Aorta (tissue), 5 donors: ENCODE results near the gene PML. TPM values are rescaled to one million over a fixed set of nuclear protein-coding genes. Genes with fewer than 3 reads are reported as not detected.
"Not testable (repeated sequence)": the region's sequence is repeated elsewhere in the genome, so short reads cannot be mapped to it uniquely, and the experiment has no call there.

Source experiments
- ATAC-seq: fragments of 200-7000 bp; cut with Tn5 transposase; one replicate; pipeline ENCODE4 v1.9.1; 2022; ENCODE audit warnings: moderate library complexity; ENCODE audit not compliant: low FRiP score
- DNase-seq, 2 donors: peaks; one replicate each; pipeline ENCODE4 v3.0.0-alpha.2; 2020
- H3K27ac ChIP-seq, 2 donors: one replicate each; pipeline ENCODE4 v1.5.1; 2013; ENCODE audit warnings: low read length in 2 of 2, mild to moderate bottlenecking in 2 of 2, moderate library complexity in 2 of 2, control low read depth in 1 of 2, inconsistent platforms in 1 of 2, low read depth in 1 of 2
- H3K27me3 ChIP-seq, 2 donors: one replicate each; pipeline ENCODE4 v1.6.1; 2013; ENCODE audit warnings: control low read depth in 1 of 2, low read length in 1 of 2, mild to moderate bottlenecking in 1 of 2, moderate library complexity in 1 of 2; ENCODE audit not compliant: insufficient read depth in 2 of 2, control insufficient read depth in 1 of 2
- H3K36me3 ChIP-seq, 2 donors: one replicate each; pipeline ENCODE4 v1.6.1; 2013; ENCODE audit warnings: control low read depth in 1 of 2, low read length in 1 of 2, mild to moderate bottlenecking in 1 of 2; ENCODE audit not compliant: insufficient read depth in 2 of 2, control insufficient read depth in 1 of 2
- H3K4me1 ChIP-seq, 2 donors: one replicate each; pipeline ENCODE4 v1.6.1; 2013; ENCODE audit warnings: low read length in 2 of 2, control low read depth in 1 of 2, mild to moderate bottlenecking in 1 of 2, moderate library complexity in 1 of 2; ENCODE audit not compliant: insufficient read depth in 2 of 2, control insufficient read depth in 1 of 2
- H3K4me3 ChIP-seq, 2 donors: one replicate each; pipeline ENCODE4 v1.5.1; 2013; ENCODE audit warnings: low read length in 2 of 2, control low read depth in 1 of 2, mild to moderate bottlenecking in 1 of 2
- H3K9me3 ChIP-seq: one replicate; pipeline ENCODE4 v1.6.1; 2013; ENCODE audit warnings: mild to moderate bottlenecking, low read length; ENCODE audit not compliant: control insufficient read depth
- WGBS, 2 donors: extraction: QIAGEN DNeasy Blood & Tissue Kit; methylation state at CpG; one replicate each; pipeline ENCODE4 v1.1.7; 2013; 5-methylcytosine and 5-hydroxymethylcytosine counted together
- intact Hi-C, 2 donors: fragments of 100-400 bp; cut with DNase I; formaldehyde crosslinking; loops; one replicate each; pipeline versions ENCODE4 v1.14.2 to v1.15.0; 2022
- polyA plus RNA-seq, 2 donors: library from polyadenylated mRNA; stranded (reverse); fragments of 200-250 nt; gene quantifications; one replicate each; pipeline ENCODE4 v1.2.3, GENCODE V29; 2013
- total RNA-seq, 2 donors: library from RNA; stranded (reverse); fragmentation: NEBNext Ultra II Directional; extraction: Animal tissue kit (Norgen Biotek cat#: 25700); gene quantifications; one replicate each; pipeline ENCODE4 v1.2.1, GENCODE V29; 2021
- donor health status: healthy with polysubstance abuse.
- donor health status: Bipolar disorder and iron deficiency.
- donor health status: DM: no; HTN: no; CAD: no.
- donor health status: DM: no; HTN: no; CAD: no.
- donor health status: DM: yes; HTN: yes; CAD: no.

PML gene
- total and polyA plus RNA-seq, 4 donors = 8.6 to 91.9 (median 59.1) TPM

DNA sequence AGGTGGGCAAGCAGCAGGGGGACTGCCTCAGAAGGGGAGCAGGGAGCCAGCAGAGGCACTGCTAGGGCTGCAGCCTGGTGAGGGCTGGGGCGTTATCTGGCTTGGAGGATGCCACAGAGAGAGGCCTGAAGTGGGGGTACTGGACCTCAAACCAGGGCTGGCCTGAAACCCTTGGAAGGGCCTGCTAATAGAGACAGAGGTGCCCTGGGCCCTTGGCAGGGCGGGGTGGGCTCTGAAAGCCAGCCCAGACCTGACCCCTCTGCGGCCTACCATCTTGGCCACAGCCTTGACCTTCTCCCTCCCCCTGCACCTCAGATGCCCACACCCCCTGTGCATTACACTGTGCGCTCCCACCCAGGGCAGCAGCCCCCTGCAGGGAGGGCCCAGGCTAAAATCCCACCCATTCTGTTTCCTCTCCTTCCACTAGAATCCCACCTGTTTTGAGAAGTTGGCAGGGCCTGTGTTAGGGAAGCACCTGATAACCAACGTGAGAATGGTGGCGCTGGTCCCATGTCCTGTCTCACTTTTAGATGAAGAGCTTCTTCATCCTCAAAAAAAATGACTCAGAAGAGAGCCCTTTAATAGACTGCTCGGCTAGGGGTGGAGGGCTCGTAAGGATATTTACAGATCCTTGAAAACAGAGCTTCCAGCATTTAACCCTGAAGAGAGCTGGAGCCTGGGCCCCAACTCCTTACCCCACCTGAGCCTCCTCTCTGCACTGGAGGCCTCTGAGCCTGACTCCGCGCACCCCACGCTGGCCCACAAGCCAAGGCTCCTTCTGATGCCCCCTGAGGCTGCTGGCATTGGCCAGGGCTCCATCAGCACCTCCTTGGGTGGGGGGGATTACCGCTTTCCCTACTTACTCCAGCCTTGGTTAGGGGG, 38.4 kb upstream of the PML start:
- Histone ChIP-seq H3K36me3 (no peaks in the 10 kb centered on the region), H3K9me3 (no peaks in the 10 kb centered on the region), H3K27me3 (no peaks in the 10 kb centered on the region), H3K27ac (no peak overlapping the region), H3K4me3 (no peak overlapping the region), H3K4me1 (no peaks in the 10 kb centered on the region)
- intact Hi-C loops = no loop called here
- peak; percentile 30 to 57 for DNase-seq
- ATAC-seq = no peak
- WGBS, 2 donors = 71 to 74% methylated on average over 12 of the region's 12 CpGs

DNA sequence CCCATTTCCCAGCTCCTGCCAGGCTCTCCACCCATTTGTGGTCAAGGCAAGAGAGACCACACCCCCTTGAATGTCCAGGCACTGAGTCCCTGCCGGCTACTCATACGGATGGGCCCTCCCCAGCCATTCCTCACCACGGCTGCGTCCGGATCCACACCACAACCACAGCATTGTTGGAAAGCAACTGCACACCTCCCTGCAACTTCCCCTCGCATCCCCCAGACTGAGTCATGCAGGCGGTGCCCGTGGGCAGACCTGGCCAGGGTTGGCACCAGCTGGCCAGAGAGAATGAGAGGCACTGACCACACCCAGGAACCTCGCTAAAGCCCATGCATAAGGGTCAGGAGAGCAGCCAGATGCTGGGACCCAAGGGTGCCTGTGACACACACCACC, 37.8 kb upstream of the PML start:
- intact Hi-C loops = no loop called here
- 1 to 8% methylated on average over 9 of the region's 9 CpGs for WGBS, 2 donors
- no peaks in the 10 kb centered on the region for H3K27me3 ChIP-seq
- H3K9me3 ChIP-seq = no peaks in the 10 kb centered on the region
- peak; percentile 81 to 88 for DNase-seq
- peak; percentile 68 for ATAC-seq
- H3K4me3 ChIP-seq = no peak overlapping the region
- H3K4me1 ChIP-seq = no peaks in the 10 kb centered on the region
- H3K36me3 ChIP-seq = no peaks in the 10 kb centered on the region
- no peak overlapping the region for H3K27ac ChIP-seq

DNA sequence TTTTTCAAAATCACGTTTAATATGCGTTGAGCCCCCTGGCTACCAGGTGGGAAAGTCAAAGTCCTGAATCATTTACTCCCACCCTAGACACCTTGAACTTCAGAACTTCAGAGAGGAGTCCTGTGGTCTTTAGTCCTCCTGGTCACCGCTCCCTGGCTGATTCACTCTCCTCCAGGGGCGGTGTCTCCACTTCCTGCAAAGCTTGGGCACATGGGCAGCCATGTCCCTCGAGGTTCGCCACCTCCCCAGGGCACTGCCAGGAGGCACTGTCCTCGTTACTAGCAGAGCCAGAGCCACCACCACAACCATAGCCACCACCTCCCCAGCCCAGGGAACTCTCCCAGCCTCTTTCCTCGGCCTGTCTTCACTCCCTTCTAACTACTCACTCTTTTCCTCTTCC, 37.2 kb upstream of the PML start:
- peak; percentile 50 to 72 for DNase-seq
- no peaks in the 10 kb centered on the region for H3K9me3 ChIP-seq
- no peaks in the 10 kb centered on the region for H3K4me1 ChIP-seq
- H3K36me3 ChIP-seq = no peaks in the 10 kb centered on the region
- H3K27ac ChIP-seq = no peak overlapping the region
- WGBS, 2 donors = 70 to 75% methylated on average over 8 of the region's 8 CpGs
- H3K4me3 ChIP-seq = no peak overlapping the region
- no peaks in the 10 kb centered on the region for H3K27me3 ChIP-seq
- ATAC-seq = no peak
- intact Hi-C loops = no loop called here

DNA sequence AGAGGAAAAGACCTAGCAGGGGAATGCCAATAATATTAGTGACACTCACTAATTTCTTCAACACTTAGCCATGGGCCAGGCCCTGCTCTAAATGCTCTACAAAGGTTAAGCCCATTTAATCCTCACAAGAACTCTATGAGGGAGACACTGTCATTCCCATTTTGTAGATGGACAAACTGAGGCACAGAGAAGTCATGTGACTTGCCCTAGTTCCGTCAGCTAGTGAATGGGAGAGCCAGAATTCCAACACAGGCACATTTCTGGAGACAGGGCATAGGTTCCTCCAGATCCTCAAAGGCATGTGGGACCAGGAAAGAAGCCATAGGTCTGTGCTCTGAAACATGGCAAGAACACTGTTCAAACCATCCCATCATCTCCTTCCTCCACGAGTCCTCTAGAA, 36.7 kb upstream of the PML start:
- no peak overlapping the region for H3K4me3 ChIP-seq

DNA sequence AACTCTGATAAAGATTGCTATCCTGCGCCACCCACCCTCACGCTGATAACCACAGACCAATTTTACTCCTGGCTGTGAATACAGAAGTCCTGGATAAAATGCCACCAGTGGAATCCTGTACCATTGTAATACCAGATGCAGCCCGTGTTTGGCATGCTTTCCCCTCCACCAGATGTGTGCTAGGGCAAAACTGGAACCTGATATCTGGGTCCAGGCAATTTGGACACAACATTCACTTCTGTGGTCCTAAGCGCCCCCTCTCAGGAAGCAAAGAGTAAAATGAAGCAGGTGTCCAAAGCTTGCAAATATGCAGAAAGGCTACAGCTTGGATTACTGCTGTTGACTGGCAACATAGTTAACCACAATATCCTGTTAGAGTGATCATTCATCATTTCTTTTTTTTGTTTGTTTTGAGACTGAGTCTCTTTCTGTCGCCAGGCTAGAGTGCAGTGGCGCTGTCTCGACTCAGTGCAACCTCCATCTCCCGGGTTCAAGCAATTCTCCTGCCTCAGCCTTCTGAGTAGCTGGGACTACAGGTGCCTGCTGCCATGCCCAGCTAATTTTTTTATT, 35.4 kb upstream of the PML start:
- intact Hi-C loops = no loop called here
- Histone ChIP-seq H3K4me3 (no peak overlapping the region), H3K27me3 (no peaks in the 10 kb centered on the region), H3K4me1 (no peaks in the 10 kb centered on the region), H3K36me3 (no peaks in the 10 kb centered on the region), H3K9me3 (no peaks in the 10 kb centered on the region), H3K27ac (no peak overlapping the region)
- ATAC-seq (no peak), DNase-seq (peak; percentile 9 to 42)
- WGBS, 2 donors = 58% methylated on average over 8 of the region's 8 CpGs

More for the DNA sequence above, 36.7 kb upstream of the PML start:
- H3K27me3 ChIP-seq = no peaks in the 10 kb centered on the region
- DNase-seq = peak in 1 of 2 donors; percentile 11
- intact Hi-C loops = no loop called here
- whole genome bisulfite sequencing, 2 donors = 83 to 85% methylated on average over 2 of the region's 2 CpGs
- H3K9me3 ChIP-seq = no peaks in the 10 kb centered on the region
- H3K4me1 ChIP-seq = no peaks in the 10 kb centered on the region
- no peak for ATAC-seq
- no peaks in the 10 kb centered on the region for H3K36me3 ChIP-seq
- H3K27ac ChIP-seq = no peak overlapping the region

DNA sequence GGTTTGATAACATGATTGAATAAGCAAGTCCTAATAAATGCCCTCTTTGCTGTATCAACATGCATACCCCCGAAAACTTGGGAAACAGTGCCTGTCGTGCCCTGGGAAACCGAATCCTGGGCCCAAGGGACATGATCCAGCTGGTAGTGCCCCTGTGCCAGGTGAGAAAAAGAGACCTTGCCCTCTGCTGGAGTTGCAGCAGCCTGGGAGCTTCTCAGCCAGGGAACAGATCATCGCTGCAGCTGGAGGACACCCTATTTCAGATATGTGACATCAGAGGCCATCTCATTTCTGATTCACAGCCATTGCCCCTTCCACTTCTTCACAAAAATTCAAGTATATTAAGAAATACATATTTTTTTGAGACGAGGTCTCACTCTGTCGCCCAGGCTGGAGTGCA, 34.7 kb upstream of the PML start:
- intact Hi-C loops = no loop called here
- H3K4me3 ChIP-seq = no peak overlapping the region
- ATAC-seq (no peak), DNase-seq (peak in 1 of 2 donors; percentile 61)
- no peak overlapping the region for H3K27ac ChIP-seq
- no peaks in the 10 kb centered on the region for H3K36me3 ChIP-seq
- H3K4me1 ChIP-seq = no peaks in the 10 kb centered on the region
- no peaks in the 10 kb centered on the region for H3K9me3 ChIP-seq
- H3K27me3 ChIP-seq = no peaks in the 10 kb centered on the region
- WGBS, 2 donors = 91 to 93% methylated on average over 6 of the region's 6 CpGs

DNA sequence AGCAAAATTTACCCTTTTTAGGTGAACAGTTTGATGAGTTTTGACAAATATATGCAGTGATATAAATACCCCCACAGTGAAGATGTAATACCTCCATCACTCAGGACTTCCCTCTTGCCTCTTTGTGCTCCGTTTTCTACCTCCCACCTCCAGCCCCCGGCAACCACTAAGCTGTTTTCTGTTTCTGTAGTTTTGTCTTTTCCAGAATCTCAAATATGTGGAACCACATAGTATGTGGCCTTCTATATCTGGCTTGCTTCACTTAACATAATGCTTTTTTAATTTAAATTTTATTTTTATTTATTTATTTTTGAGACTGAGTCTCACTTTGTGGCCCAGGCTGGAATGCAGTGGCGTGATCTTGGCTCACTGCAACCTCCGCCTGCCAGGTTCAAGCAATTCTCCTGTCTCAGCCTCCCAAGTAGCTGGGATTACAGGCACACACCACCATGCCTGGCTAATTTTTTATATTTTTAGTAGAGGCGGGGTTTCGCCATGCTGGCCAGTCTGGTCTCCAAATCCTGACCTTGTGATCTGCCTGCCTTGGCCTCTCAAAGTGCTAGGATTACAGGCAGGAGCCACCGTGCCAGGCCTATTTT, 33.9 kb upstream of the PML start:
- H3K36me3 ChIP-seq, H3K9me3 ChIP-seq, H3K27ac ChIP-seq, H3K4me3 ChIP-seq, H3K27me3 ChIP-seq, intact Hi-C loops, ATAC-seq, H3K4me1 ChIP-seq: not testable (repeated sequence)
- peak in 1 of 2 donors; percentile 21 for DNase-seq
- WGBS, 2 donors = 93 to 94% methylated on average over 7 of the region's 7 CpGs

DNA sequence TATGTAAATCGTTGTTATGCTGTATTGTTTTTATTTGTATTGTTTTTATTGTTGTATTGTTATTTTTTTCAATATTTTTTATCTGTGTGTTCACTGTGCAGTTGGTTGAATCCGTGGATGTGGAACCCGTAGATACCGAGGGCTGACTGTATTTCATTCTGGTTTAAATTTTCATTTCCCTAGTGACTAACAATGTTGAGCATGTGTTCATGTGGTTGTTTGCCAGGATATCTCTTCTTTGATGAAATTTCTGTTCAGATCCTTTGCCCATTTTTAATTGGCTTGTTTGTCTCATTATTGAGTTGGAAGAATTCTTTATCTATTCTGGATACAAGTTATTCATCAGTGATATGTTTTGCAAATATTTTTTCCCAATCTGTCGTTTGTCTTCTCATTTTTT, 32.1 kb upstream of the PML start:
- 85 to 86% methylated on average over 5 of the region's 5 CpGs for WGBS, 2 donors
- intact Hi-C loops = no loop called here
- Histone ChIP-seq H3K9me3 (no peaks in the 10 kb centered on the region), H3K27ac (no peak overlapping the region), H3K36me3 (no peaks in the 10 kb centered on the region), H3K27me3 (no peaks in the 10 kb centered on the region), H3K4me1 (no peaks in the 10 kb centered on the region), H3K4me3 (no peak overlapping the region)
- ATAC-seq (no peak), DNase-seq (no peak)
